Stimulated activated naive CD8-positive, alpha-beta T cell treated with anti-CD3 and anti-CD28 coated beads, Interleukin-15, Interleukin-2, amounts not matched to agents 100 ng/mL and 50 ng/mL, for 24 hours (primary cell): ENCODE results near the gene SEC31A.

Source experiments
- H3K27ac Mint-ChIP-seq: one replicate; pipeline ENCODE4 v1.8.0; 2021; ENCODE audit warnings: mild to moderate bottlenecking, mixed read lengths
- H3K27me3 Mint-ChIP-seq: one replicate; pipeline ENCODE4 v1.8.0; 2021; ENCODE audit warnings: mixed read lengths
- H3K36me3 Mint-ChIP-seq: one replicate; pipeline ENCODE4 v1.8.0; 2021; ENCODE audit warnings: low read depth, mixed read lengths
- H3K4me1 Mint-ChIP-seq: one replicate; pipeline ENCODE4 v1.8.0; 2021; ENCODE audit warnings: low read depth, mixed read lengths
- H3K4me3 Mint-ChIP-seq: one replicate; pipeline ENCODE4 v1.8.0; 2021; ENCODE audit warnings: mild to moderate bottlenecking, mixed read lengths
- H3K9me3 Mint-ChIP-seq: one replicate; pipeline ENCODE4 v1.8.0; 2021; ENCODE audit warnings: mixed read lengths

Gene SEC31A

DNA sequence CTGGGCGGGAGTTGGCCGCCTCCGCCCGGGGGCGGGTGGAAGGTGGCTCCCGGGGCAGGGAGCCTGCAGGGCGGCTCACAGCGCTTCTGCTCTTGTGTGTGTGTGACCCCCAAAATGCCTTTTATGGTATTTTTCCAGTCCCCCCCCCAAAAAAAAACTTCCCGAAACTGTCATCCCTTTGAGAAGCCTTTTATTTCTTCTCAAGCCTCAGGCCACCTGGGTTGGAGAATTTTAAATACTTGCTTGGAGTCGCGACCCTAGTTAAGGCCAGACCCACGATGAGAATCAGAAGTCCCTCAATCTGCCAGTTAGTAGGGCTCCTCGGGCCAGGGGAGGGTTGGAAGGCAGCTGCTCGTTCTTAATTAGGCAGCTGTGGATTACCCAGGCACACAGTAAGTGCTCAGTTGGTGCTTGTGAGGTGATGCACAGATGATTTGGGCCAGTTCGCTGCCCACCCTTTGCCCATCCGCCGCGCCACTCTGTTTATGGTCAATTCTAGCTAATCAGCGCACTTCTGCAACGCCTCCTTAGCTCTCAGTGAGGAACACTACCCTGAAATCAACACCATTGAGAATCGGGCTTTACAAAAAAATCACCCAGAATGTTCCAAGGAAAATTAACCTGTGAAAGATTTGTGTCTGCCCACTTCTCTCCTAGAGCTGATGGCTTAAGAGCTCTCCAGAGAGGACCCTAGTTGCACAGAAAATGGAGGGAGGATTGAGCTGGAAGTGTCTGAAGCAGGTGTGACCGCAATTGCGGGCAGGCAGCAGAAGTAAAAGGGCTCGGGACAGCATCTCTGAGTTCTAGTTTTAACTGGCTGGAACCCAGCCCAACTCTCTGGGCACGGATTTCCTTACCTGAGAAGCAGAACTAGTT, 91.7 kb downstream of the SEC31A start:
- Mint-ChIP-seq H3K4me1 (peaks cover 15% of the 10 kb centered on the region), H3K27me3 (peaks cover 47% of the 10 kb centered on the region), H3K27ac (no peak overlapping the region), H3K9me3 (no peaks in the 10 kb centered on the region), H3K36me3 (no peaks in the 10 kb centered on the region), H3K4me3 (peak overlapping the region; percentile 76)

GRCh38 chr4:82798168-82799005, 92.6 kb downstream of the SEC31A start, which contains the start of gene SCD5:
Gene SCD5, minus strand, starts transcription at chr4:82798796. Its CDS starts 259 bp downstream, at chr4:82798537.
- Mint-ChIP-seq H3K4me3 (peak within 1 kb of the TSS; percentile 80), H3K9me3 (no peaks in the 10 kb centered on the region), H3K27ac (no peak within 1 kb of the TSS), H3K4me1 (peaks cover 15% of the 10 kb centered on the region), H3K36me3 (no peaks in the 10 kb centered on the region), H3K27me3 (peaks cover 51% of the 10 kb centered on the region)

DNA sequence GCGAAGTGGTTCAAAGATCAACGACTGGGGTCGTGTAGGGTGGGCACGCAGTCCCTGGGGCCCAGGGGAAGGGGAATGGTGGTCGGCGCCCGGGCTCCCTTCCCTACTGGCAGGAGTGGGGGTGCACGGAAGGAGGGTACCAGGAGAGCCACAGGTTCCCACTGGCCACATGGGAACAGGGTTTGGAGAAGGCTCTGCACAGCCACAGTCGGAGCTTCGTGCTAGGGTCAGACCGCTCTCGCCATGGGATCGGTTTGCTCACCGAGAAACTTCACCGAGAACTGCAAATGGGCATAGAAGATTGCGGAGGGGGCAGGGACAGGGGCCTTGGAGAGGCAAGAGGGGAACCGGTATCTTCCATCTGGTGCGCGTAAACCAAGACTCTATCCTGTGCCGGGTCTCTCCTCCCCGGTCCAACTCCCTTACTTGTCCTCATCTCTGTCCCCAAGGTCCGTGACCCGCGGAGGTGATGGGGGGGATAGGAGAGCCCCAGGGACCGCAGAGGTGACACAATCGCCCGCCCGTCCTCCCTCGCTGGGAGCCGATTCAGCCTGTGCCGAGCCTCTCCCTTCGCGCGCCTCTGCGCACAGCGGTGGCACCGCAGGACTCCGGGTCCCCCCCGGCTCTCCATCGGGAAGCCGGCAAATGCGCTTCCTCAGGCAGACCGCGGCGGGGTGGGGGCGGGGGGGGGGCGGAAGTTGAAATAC, 93.4 kb downstream of the SEC31A start:
- Mint-ChIP-seq H3K36me3 (no peaks in the 10 kb centered on the region), H3K27me3 (peaks cover 47% of the 10 kb centered on the region), H3K4me3 (peak overlapping the region; percentile 72), H3K27ac (no peak overlapping the region), H3K9me3 (no peaks in the 10 kb centered on the region), H3K4me1 (peaks cover 15% of the 10 kb centered on the region)

DNA sequence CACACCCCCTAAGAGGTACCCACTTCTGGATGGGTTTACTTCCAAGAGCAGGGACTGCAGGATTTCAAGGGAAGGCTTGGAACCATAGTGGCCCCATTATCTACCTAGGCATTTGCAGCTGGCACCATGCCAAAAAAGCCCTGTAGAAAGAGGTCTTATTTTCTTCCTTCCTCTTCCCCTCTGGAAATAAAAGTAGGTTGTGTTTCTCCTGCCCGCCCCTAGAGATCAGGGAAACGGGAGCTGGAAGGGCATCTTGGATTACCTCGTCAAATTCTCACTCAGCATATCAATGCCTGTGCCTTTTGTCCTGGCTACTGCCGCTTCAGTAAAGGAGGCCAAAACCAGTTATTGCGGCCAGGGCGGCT, 93.9 kb downstream of the SEC31A start:
- Mint-ChIP-seq H3K36me3 (no peaks in the 10 kb centered on the region), H3K4me3 (peak overlapping the region; percentile 72), H3K4me1 (peaks cover 15% of the 10 kb centered on the region), H3K9me3 (no peaks in the 10 kb centered on the region), H3K27me3 (peaks cover 43% of the 10 kb centered on the region), H3K27ac (no peak overlapping the region)

- Mint-ChIP-seq H3K4me1 (peaks cover 6% of the 10 kb centered on the region), H3K27me3 (peaks cover 23% of the 10 kb centered on the region), H3K27ac (no peak overlapping the region), H3K9me3 (no peaks in the 10 kb centered on the region), H3K36me3 (no peaks in the 10 kb centered on the region), H3K4me3 (no peak overlapping the region)
Observed at GRCh38 chr4:82792912-82793649, 97.9 kb downstream of the SEC31A start.

DNA sequence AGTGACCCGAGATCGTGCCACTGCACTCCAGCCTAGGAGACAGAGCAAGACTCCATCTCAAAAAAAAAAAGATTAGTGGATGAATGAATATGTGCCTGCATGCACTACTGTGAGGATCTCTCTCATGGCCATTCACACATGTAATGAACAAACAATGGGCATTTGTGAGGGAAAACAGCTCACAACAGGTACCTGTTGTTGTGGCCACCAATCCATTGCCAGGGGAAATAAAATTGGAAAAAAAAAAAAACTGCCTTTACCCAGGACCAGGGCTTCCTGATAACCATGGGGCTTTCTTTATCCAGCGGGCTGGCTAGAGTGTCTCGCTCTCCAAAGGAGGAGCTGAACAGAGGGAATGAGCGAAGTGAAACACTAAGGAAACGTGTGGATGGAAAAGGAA, 99.8 kb downstream of the SEC31A start:
- no peaks in the 10 kb centered on the region for H3K9me3 Mint-ChIP-seq
- H3K4me1 Mint-ChIP-seq = no peaks in the 10 kb centered on the region
- H3K27ac Mint-ChIP-seq = no peak overlapping the region
- peaks cover 10% of the 10 kb centered on the region for H3K27me3 Mint-ChIP-seq
- no peak overlapping the region for H3K4me3 Mint-ChIP-seq
- no peaks in the 10 kb centered on the region for H3K36me3 Mint-ChIP-seq

GRCh38 chr4:82790060-82790660, 100.8 kb downstream of the SEC31A start:
- H3K36me3 Mint-ChIP-seq = no peaks in the 10 kb centered on the region
- no peak overlapping the region for H3K27ac Mint-ChIP-seq
- H3K9me3 Mint-ChIP-seq = no peaks in the 10 kb centered on the region
- peaks cover 4% of the 10 kb centered on the region for H3K27me3 Mint-ChIP-seq
- H3K4me1 Mint-ChIP-seq = no peaks in the 10 kb centered on the region
- no peak overlapping the region for H3K4me3 Mint-ChIP-seq

DNA sequence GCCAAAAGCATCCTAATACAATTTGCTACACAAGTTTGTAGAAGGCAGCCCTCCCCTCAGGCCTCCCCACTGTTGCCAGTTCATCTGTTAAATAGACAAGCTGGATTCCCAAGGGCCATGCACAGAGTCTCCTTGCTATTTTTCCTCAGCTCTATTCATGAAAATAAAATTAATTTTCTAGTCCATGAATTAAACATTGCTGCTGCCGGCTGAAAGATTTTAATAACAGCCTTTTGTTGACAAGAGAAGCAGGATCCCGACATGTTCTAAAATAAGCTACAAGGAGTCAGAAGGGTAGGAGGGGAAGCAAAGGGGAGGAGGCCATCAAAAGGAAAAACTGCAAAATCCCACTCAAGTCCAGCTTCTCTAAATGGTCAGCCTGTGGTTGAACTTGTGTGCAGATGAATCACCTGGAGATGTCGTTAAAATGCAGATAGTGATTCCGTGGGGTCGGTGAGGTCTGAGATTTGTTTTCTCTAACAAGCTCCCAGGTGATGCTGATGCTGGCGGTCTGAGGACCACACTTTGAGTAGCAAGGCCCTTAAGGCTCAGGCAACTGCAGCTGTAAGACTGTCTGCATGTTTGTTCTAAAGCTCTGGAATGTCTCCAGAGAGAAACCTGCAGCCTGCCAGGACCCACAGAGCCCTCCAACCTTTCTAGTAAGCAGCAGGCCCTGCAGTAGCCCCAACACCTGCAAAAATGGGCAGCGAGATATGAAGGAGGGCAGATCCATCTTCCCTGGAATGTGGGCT, 101.8 kb downstream of the SEC31A start:
- H3K27me3 Mint-ChIP-seq = peaks cover 3% of the 10 kb centered on the region
- H3K27ac Mint-ChIP-seq = no peak overlapping the region
- H3K9me3 Mint-ChIP-seq = no peaks in the 10 kb centered on the region
- H3K4me1 Mint-ChIP-seq = no peaks in the 10 kb centered on the region
- H3K4me3 Mint-ChIP-seq = no peak overlapping the region
- no peaks in the 10 kb centered on the region for H3K36me3 Mint-ChIP-seq

GRCh38 chr4:82787342-82787741, 103.6 kb downstream of the SEC31A start:
- no peak overlapping the region for H3K4me3 Mint-ChIP-seq
- no peaks in the 10 kb centered on the region for H3K36me3 Mint-ChIP-seq
- H3K9me3 Mint-ChIP-seq = no peaks in the 10 kb centered on the region
- H3K27me3 Mint-ChIP-seq = no peaks in the 10 kb centered on the region
- no peaks in the 10 kb centered on the region for H3K4me1 Mint-ChIP-seq
- no peak overlapping the region for H3K27ac Mint-ChIP-seq

- no peaks in the 10 kb centered on the region for H3K36me3 Mint-ChIP-seq
- H3K4me1 Mint-ChIP-seq = no peaks in the 10 kb centered on the region
- no peak overlapping the region for H3K4me3 Mint-ChIP-seq
- no peak overlapping the region for H3K27ac Mint-ChIP-seq
- no peaks in the 10 kb centered on the region for H3K27me3 Mint-ChIP-seq
- no peaks in the 10 kb centered on the region for H3K9me3 Mint-ChIP-seq
Observed at GRCh38 chr4:82786828-82787227, 104.1 kb downstream of the SEC31A start.

DNA sequence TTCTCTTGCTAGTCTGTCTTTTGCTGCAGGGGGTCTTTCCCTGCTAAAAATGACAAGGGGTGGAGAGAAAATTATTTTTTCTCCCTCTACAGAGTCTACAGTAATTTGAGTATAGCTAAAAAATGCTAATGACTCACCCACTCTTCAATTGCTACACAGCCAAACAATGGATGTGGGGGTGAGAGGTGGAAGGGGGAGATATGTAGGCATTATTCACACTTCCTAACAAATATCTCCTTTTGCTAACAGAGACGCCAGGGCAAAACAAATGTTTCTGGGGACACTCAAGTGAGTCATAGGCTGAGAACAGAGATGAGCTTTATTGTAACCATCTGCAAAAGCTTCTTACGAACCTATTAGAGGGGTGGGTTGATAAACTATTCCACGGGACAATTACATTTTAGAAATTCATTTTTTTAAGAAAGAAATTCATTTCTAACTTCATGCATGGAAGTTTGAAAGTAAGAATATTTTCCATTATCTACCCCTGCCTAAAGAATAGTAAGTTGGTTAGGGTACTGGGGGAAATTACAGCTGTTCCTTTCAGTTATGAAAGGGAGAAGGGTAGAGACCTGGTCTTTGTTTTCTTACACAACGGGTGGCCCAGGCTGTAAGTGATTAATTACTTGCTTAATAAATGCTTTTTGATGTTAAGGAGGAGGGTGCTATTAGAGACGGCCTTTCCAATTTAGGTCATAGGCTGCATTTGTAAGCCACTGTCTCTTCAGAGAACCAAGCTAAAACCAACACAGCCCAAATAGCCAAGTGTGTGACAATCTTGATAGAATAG, 105.1 kb downstream of the SEC31A start:
- Mint-ChIP-seq H3K4me1 (no peaks in the 10 kb centered on the region), H3K4me3 (no peak overlapping the region), H3K36me3 (no peaks in the 10 kb centered on the region), H3K27ac (no peak overlapping the region), H3K9me3 (no peaks in the 10 kb centered on the region), H3K27me3 (no peaks in the 10 kb centered on the region)

GRCh38 chr4:82784681-82785610, 106.0 kb downstream of the SEC31A start:
- H3K4me3 Mint-ChIP-seq = no peak overlapping the region

More at GRCh38 chr4:82784681-82785610, 106.0 kb downstream of the SEC31A start:
- Mint-ChIP-seq H3K36me3 (no peaks in the 10 kb centered on the region), H3K4me1 (no peaks in the 10 kb centered on the region), H3K27me3 (no peaks in the 10 kb centered on the region), H3K9me3 (no peaks in the 10 kb centered on the region), H3K27ac (no peak overlapping the region)
